Measurements from ENCODE around the gene GOLGA2. TPM values are rescaled to one million over a fixed set of nuclear protein-coding genes. Genes with fewer than 3 reads are reported as not detected.

Gene GOLGA2
- total and polyA plus RNA-seq, 2 of the 4 experiments (the other 2 are of a cell fraction): 118 to 146 TPM

GRCh38 chr9:128257907-128258306 lies 17.9 kb downstream of the GOLGA2 start:
- Histone ChIP-seq H2BK20ac (ENCODE audit: low read depth, low read length) (no peak overlapping the region), H2AK5ac (ENCODE audit: low read depth, low read length) (no peak overlapping the region), H4K20me1 (ENCODE audit: insufficient read depth, low read length) (peaks cover 12% of the 10 kb centered on the region), H3K18ac (ENCODE audit: low read depth, low read length) (no peak overlapping the region), H3K4me2 (ENCODE audit: low read depth, low read length) (no peak overlapping the region), H2BK120ac (ENCODE audit: low read depth, low read length) (no peak overlapping the region), H4K91ac (ENCODE audit: insufficient read depth, low read depth, low read length) (no peak overlapping the region), H3K27me3 (ENCODE audit: control insufficient read depth, insufficient read depth, low read length) (no peaks in the 10 kb centered on the region), H3K4me3 (ENCODE audit: insufficient read depth, low read depth, low read length) (no peak overlapping the region), H3K4me1 (ENCODE audit: control insufficient read depth, insufficient read depth, low read length) (no peaks in the 10 kb centered on the region), H2BK5ac (ENCODE audit: low read depth, low read length, poor library complexity, severe bottlenecking) (no peak overlapping the region), H3K36me3 (ENCODE audit: control insufficient read depth, insufficient read depth, low read length) (peaks cover 70% of the 10 kb centered on the region), H3K79me1 (ENCODE audit: low read depth in 1 of 2, low read length in 2 of 2) (peaks cover 5% of the 10 kb centered on the region in 2 experiments; a peak in 1 of 4 replicates), H2AK9ac (replicated peaks; ENCODE audit: low read depth, low read length, poor library complexity) (no peak overlapping the region), H2AFZ (replicated peaks; ENCODE audit: low read length, poor library complexity) (no peak overlapping the region), H3K4ac (ENCODE audit: low read depth, low read length) (no peak overlapping the region), H3K23ac (ENCODE audit: low read depth, low read length) (no peak overlapping the region), H3K14ac (replicated peaks; ENCODE audit: low read depth, low read length) (no peak overlapping the region), H4K8ac (ENCODE audit: low read depth in 2 of 2, low read length in 2 of 2) (no peak overlapping the region), H3K9ac (ENCODE audit: low read depth, low read length) (no peak overlapping the region), H3K9me3 (ENCODE audit: control insufficient read depth, insufficient read depth, low read length) (no peaks in the 10 kb centered on the region), H3K56ac (ENCODE audit: extremely low read depth, insufficient read depth, low read length) (no peak overlapping the region), H3K27ac (ENCODE audit: insufficient read depth, low read length) (no peak overlapping the region), H3K9me1 (ENCODE audit: insufficient read depth, low read length) (no peaks in the 10 kb centered on the region), H2BK15ac (ENCODE audit: low read depth, low read length) (no peak overlapping the region), H4K5ac (ENCODE audit: low read depth, low read length) (no peak overlapping the region)
- ChIA-PET POLR2A (ENCODE audit: unreplicated experiment) (no interaction called here), CTCF (no interaction called here)
- in situ Hi-C loops (cut with MboI; ENCODE audit: low sequenced_read_pairs) (no loop called here), dilution Hi-C loops (cut with HindIII; ENCODE audit: low sequenced_read_pairs, unreplicated experiment) (no loop called here), intact Hi-C loops (cut with micrococcal nuclease) (no loop called here)
- TF ChIP-seq NFE2L2 (IDR thresholded peaks at IDR 0.05; ENCODE audit: low read depth, low read length) (no peak), BHLHE40 (IDR thresholded peaks at IDR 0.05; ENCODE audit: low read depth, low read length) (no peak), MXI1 (IDR thresholded peaks at IDR 0.05; ENCODE audit: borderline replicate concordance, low read depth, low read length) (no peak), POLR2A (IDR thresholded peaks at IDR 0.05; ENCODE audit: low read depth, low read length) (no peak), SMC3 (IDR thresholded peaks at IDR 0.05; ENCODE audit: low read depth, low read length) (no peak), RFX5 (IDR thresholded peaks at IDR 0.05; ENCODE audit: low read depth, low read length) (no peak), ELK1 (IDR thresholded peaks at IDR 0.05; ENCODE audit: borderline replicate concordance, low read depth, low read length) (no peak), RCOR1 (IDR thresholded peaks at IDR 0.05; ENCODE audit: insufficient replicate concordance, low read length) (no peak), RAD21 (IDR thresholded peaks at IDR 0.05; ENCODE audit: low read length) (no peak), USF2 (IDR thresholded peaks at IDR 0.05; ENCODE audit: low read depth, low read length) (no peak), MAFK (IDR thresholded peaks at IDR 0.05; ENCODE audit: low read depth, low read length) (no peak), CHD1 (IDR thresholded peaks at IDR 0.05; ENCODE audit: low read depth, low read length) (no peak), CEBPB (IDR thresholded peaks at IDR 0.05; ENCODE audit: low read depth, low read length) (no peak), FOS (IDR thresholded peaks at IDR 0.05; ENCODE audit: low read depth, low read length) (no peak), CTCF (conservative IDR thresholded peaks at IDR 0.05; ENCODE audit: low read depth, low read length) (no peak), MAZ (IDR thresholded peaks at IDR 0.05; ENCODE audit: borderline replicate concordance, low read depth, low read length) (no peak)
- ATAC-seq (ENCODE audit: low read depth) (no peak), DNase-seq (no peak)
- 88% methylated on average over 4 of the region's 11 CpGs; no CpG with 5 or more reads in 1 of the 2 experiments for WGBS, 2 experiments (ENCODE audit: extremely low coverage in 2 of 2, insufficient read length in 1 of 2)
- no TSS peak for BruUV-seq (replicated peaks)
